ENCODE measurements around the gene PAFAH1B1. TPM values are rescaled to one million over a fixed set of nuclear protein-coding genes. Genes with fewer than 3 reads are reported as not detected.
A peak's percentile ranks its signal among the peaks of the same experiment; 100 is the strongest.

Gene PAFAH1B1
- total and polyA plus RNA-seq, 10 of the 15 experiments (the other 5 are each of a cell fraction or from before 2014, with no cell fraction given) = 28.9 to 107 (median 49.1) TPM

DNA sequence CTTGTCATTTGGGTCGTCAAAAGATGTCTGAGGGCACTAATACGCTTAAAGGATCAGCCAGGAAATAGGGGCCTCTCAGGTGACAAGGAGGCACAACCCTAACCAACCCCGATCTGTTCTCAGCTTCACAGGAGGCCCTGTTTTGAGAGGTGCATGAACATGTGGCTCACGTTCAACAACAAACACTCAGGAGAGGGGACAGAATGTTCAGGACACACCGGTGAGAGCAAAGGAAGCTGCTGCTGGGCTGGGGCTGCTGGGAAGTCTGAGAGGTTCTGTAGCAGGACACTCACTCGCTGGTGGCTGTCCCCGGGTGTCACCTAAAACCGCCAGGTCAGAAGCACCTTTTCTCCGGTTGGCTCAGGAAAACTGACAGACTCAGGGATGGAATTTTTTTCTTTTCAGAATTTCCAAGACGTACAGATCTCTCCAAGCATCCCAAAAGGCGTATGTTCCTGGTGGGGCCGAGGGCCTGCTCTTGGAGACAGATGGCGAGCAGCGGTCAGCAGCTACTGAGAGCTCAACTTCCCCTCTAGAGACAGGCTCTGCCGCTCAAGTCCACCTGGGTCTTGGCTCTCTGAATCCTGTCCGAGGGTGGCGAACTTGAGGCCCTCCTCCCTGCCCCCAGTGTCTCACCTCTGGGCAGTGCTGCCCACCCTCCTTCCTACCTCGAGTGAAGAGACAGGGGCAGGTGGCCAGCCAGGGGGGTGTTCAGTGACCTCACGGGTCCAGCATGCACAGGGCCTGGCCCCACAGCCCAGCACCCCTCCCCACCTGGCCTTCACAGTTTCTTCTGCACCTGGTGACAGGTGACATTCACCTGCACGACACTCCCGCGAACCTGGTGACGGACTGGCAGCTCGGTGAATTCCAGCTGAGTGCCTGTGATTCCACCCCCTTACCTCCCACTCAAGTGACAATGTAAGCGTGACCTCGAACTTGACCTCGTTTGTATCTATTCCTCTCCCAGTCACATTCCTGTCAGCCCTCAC lies 95.2 kb downstream of the PAFAH1B1 start:
- TF ChIP-seq POLR2AphosphoS5 (IDR thresholded peaks at IDR 0.05; ENCODE audit: low read length) (0 out of 2 replicates have a peak, but pooled peaks have one; percentile 31), LARP7 (IDR thresholded peaks at IDR 0.05) (no peak), NRF1 (conservative IDR thresholded peaks at IDR 0.05; ENCODE audit: low read depth, low read length) (no peak), FOXM1 (IDR thresholded peaks at IDR 0.05; ENCODE audit: low read depth, low read length) (0 out of 2 replicates have a peak, but pooled peaks have one; percentile 18), POLR2AphosphoS2 (IDR thresholded peaks at IDR 0.05; ENCODE audit: low read depth, low read length) (peak; percentile 25; the same call in 1 of the 2 replicates), POU2F2 (IDR thresholded peaks at IDR 0.05; ENCODE audit: borderline replicate concordance, low read depth, low read length) (0 out of 3 replicates have a peak, but pooled peaks have one; percentile 2), POLR2A (IDR thresholded peaks at IDR 0.05; ENCODE audit: low read depth, low read length) (peak; percentile 53), PML (IDR thresholded peaks at IDR 0.05; ENCODE audit: low read length) (peak; percentile 13; the same call in 1 of the 2 replicates)
- TF ChIP-seq, protein P1, sequence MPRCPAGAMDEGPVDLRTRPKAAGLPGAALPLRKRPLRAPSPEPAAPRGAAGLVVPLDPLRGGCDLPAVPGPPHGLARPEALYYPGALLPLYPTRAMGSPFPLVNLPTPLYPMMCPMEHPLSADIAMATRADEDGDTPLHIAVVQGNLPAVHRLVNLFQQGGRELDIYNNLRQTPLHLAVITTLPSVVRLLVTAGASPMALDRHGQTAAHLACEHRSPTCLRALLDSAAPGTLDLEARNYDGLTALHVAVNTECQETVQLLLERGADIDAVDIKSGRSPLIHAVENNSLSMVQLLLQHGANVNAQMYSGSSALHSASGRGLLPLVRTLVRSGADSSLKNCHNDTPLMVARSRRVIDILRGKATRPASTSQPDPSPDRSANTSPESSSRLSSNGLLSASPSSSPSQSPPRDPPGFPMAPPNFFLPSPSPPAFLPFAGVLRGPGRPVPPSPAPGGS (IDR thresholded peaks at IDR 0.05; ENCODE audit: borderline replicate concordance, insufficient read depth, low read depth, low read length, poor library complexity, severe bottlenecking) = peak; percentile 28
- CTCF ChIA-PET = no interaction called here
- POLR2A ChIA-PET = no interaction called here
- FAIRE-seq (no peak), DNase-seq (ENCODE audit: low read depth, low spot score) (no peak), ATAC-seq (no peak; the same call in 1 of the 3 replicates)
- no peaks in the 10 kb centered on the region for H3K4me1 ChIP-seq (ENCODE audit: control insufficient read depth, insufficient read depth, low read length)
- no peak overlapping the region for H3K27ac ChIP-seq (ENCODE audit: control insufficient read depth, insufficient read depth)
- no peak overlapping the region for H3K9ac ChIP-seq (ENCODE audit: control insufficient read depth, insufficient read depth, low read length)
- H3K27me3 ChIP-seq (replicated peaks in 1 of 2; ENCODE audit: control insufficient read depth in 2 of 2, insufficient read depth in 2 of 2, low read length in 1 of 2) = no peaks in the 10 kb centered on the region
- SMC1A ChIA-PET (ENCODE audit: uncharacterized antibody, unreplicated experiment) = no interaction called here
- H4K20me1 ChIP-seq (ENCODE audit: control insufficient read depth, insufficient read depth) = no peaks in the 10 kb centered on the region
- 60% methylated on average over 26 of the region's 27 CpGs for WGBS (ENCODE audit: insufficient coverage, insufficient replicate concordance, low lambda C conversion rate, missing lambda C conversion rate)
- RAD21 ChIA-PET (ENCODE audit: unreplicated experiment) = no interaction called here
- peaks cover 8 to 23% of the 10 kb centered on the region in 2 experiments; a peak in 3 of 4 replicates for H3K36me3 ChIP-seq (ENCODE audit: control insufficient read depth in 2 of 2, insufficient read depth in 2 of 2, low read length in 1 of 2)
- H3K79me2 ChIP-seq (ENCODE audit: control insufficient read depth, insufficient read depth, low read length) = no peaks in the 10 kb centered on the region
- in situ Hi-C loops (cut with MboI) (no loop called here), intact Hi-C loops (cut with micrococcal nuclease; ENCODE audit: unreplicated experiment) (no loop called here)
- no TSS peak for BruUV-seq (replicated peaks)
- H3K4me2 ChIP-seq (ENCODE audit: control insufficient read depth, insufficient read depth) = no peak overlapping the region
- no peak overlapping the region for H2AFZ ChIP-seq (ENCODE audit: control insufficient read depth, low read depth, low read length)
- no peak overlapping the region for H3K4me3 ChIP-seq
- H3K9me3 ChIP-seq (replicated peaks; ENCODE audit: control insufficient read depth, insufficient read depth, low read length) = no peaks in the 10 kb centered on the region
